HepG2 (cell line): Measurements from ENCODE around the gene HOXA7. TPM values are rescaled to one million over a fixed set of nuclear protein-coding genes. Genes with fewer than 3 reads are reported as not detected.

Source experiments
- ATAC-seq: fragments of 200-7000 bp; cut with Tn5 transposase; 3 replicates; pipeline ENCODE4 v1.9.1; 2020; ENCODE audit warnings: mild to moderate bottlenecking, moderate library complexity
- BruUV-seq: library from RNA; stranded (reverse); fragments of 400-500 nt; replicated peaks from 2 replicates; lab custom pipeline; 2021; lab: Mats Ljungman, UMichigan
- CTCF ChIA-PET: fragments of 300-600 bp; formaldehyde crosslinking; extraction: SDS; loops from one replicate; lab custom pipeline; 2021; ENCODE audit warnings: low total read pairs, inconsistent platforms, low intra/inter-chr PET ratio; lab: Yijun Ruan, JAX
- POLR2A ChIA-PET: fragments of 350-600 bp; sonication (Branson Sonifier 250); formaldehyde crosslinking; loops from one replicate; lab custom pipeline; 2020; ENCODE audit warnings: antibody characterized with exemption, inconsistent platforms; lab: Yijun Ruan, JAX
- DNase-seq: peaks from one replicate; pipeline ENCODE4 v3.0.0-alpha.2; 2015; ENCODE audit warnings: low spot score
- FAIRE-seq: peaks from 3 replicates; lab custom pipeline; 2011; peaks lifted over from hg19 to GRCh38; lab: Jason Lieb, UNC
- H2AFZ ChIP-seq: one replicate; pipeline ENCODE4 v1.6.1; 2011; ENCODE audit warnings: low read length, inconsistent platforms
- H3K27ac ChIP-seq: fragments of 300-600 bp; 3 replicates; pipeline ENCODE4 v1.8.0; 2011; ENCODE audit warnings: mixed run types, mild to moderate bottlenecking, mixed read lengths, low read length, inconsistent platforms; ENCODE audit not compliant: insufficient read depth; ENCODE audit errors: extremely low read length
- H3K27me3 ChIP-seq, 2 experiments: fragments of 200-600 bp in 1 of 2; 2 replicates in 1 of 2; 3 replicates in 1 of 2; pipeline versions ENCODE4 v1.6.0 to v1.8.0; 2011; ENCODE audit warnings: low read length in 2 of 2, mild to moderate bottlenecking in 2 of 2, moderate library complexity in 2 of 2, inconsistent platforms in 1 of 2; ENCODE audit not compliant: insufficient read depth in 2 of 2, control insufficient read depth in 1 of 2
- H3K36me3 ChIP-seq, 2 experiments: fragments of 200-600 bp in 1 of 2; replicated peaks in 1 of 2; 2 replicates in 1 of 2; 3 replicates in 1 of 2; pipeline versions ENCODE4 v1.5.1 to v1.8.0; 2011; ENCODE audit warnings: low read length in 2 of 2, inconsistent platforms in 1 of 2; ENCODE audit not compliant: insufficient read depth in 2 of 2, control insufficient read depth in 1 of 2
- H3K4me1 ChIP-seq: 2 replicates; pipeline ENCODE4 v1.5.1; 2012; ENCODE audit warnings: low read length, inconsistent platforms; ENCODE audit not compliant: insufficient read depth
- H3K4me2 ChIP-seq: 2 replicates; pipeline ENCODE4 v1.6.0; 2011; ENCODE audit warnings: low read depth, low read length, inconsistent platforms
- H3K4me3 ChIP-seq, 3 experiments: fragments of 200-600 bp in 1 of 3; sonication (generic), shearing (Covaris generic) in 1 of 3; replicated peaks in 1 of 3; 2 replicates each; pipeline ENCODE4 v1.5.1; 2011 to 2016; ENCODE audit warnings: low read length in 3 of 3, inconsistent platforms in 2 of 3, low read depth in 2 of 3, mild to moderate bottlenecking in 2 of 3, control low read depth in 1 of 3, mixed read lengths in 1 of 3; ENCODE audit not compliant: insufficient read depth in 1 of 3
- H3K79me2 ChIP-seq: one replicate; pipeline ENCODE4 v1.6.1; 2011; ENCODE audit warnings: low read length, inconsistent platforms; ENCODE audit not compliant: insufficient read depth
- H3K9ac ChIP-seq: 2 replicates; pipeline ENCODE4 v1.6.0; 2011; ENCODE audit warnings: mild to moderate bottlenecking, low read depth, low read length, inconsistent platforms; ENCODE audit not compliant: insufficient read depth
- H3K9me3 ChIP-seq: 2 replicates; pipeline ENCODE4 v1.5.1; 2012; ENCODE audit warnings: mild to moderate bottlenecking, low read length
- H4K20me1 ChIP-seq: 2 replicates; pipeline ENCODE4 v1.6.0; 2011; ENCODE audit warnings: inconsistent platforms, mild to moderate bottlenecking, low read length, moderate library complexity; ENCODE audit not compliant: insufficient read depth
- ERF ChIP-seq: IDR thresholded peaks from 2 replicates; pipeline ENCODE4 v1.6.1; 2018; ENCODE audit warnings: missing biosample characterization, missing genetic modification reagents
- EZH2 ChIP-seq: conservative IDR thresholded peaks from 2 replicates; pipeline ENCODE4 v1.6.1; 2012; ENCODE audit warnings: mild to moderate bottlenecking, low read depth, low read length, moderate library complexity
- MIXL1 ChIP-seq: IDR thresholded peaks from 2 replicates; pipeline ENCODE4 v1.6.1; 2016
- RFXANK ChIP-seq: IDR thresholded peaks from 2 replicates; pipeline ENCODE4 v1.6.1; 2016
- SMAD9 ChIP-seq: sonication (generic); formaldehyde crosslinking; IDR thresholded peaks from 2 replicates; pipeline ENCODE4 v1.5.1; 2020; ENCODE audit warnings: mild to moderate bottlenecking, missing genetic modification reagents
- ZNF841 ChIP-seq: sonication (generic); formaldehyde crosslinking; IDR thresholded peaks from 2 replicates; pipeline ENCODE4 v1.8.1; 2023; ENCODE audit warnings: missing genetic modification reagents, borderline replicate concordance
- ZSCAN12 ChIP-seq: sonication (generic); formaldehyde crosslinking; IDR thresholded peaks from 2 replicates; pipeline ENCODE4 v1.9.0; 2021; ENCODE audit warnings: mild to moderate bottlenecking, missing genetic modification reagents
- WGBS: methylation state at CpG from one replicate; pipeline ENCODE4 v1.1.6; 2017; ENCODE audit warnings: low lambda C conversion rate; 5-methylcytosine and 5-hydroxymethylcytosine counted together
- in situ Hi-C: cut with HindIII; loops from 2 replicates; pipeline ENCODE4 v1.10.0; 2017; ENCODE audit warnings: low pct_unique_long_range_greater_than_20kb; ENCODE audit not compliant: extremely low pct_ligation_motif_present
- intact Hi-C: fragments of 100-400 bp; cut with micrococcal nuclease; formaldehyde crosslinking; loops from one replicate; pipeline ENCODE4 v1.10.0; 2022; ENCODE audit not compliant: unreplicated experiment
- polyA plus RNA-seq, 8 experiments: library from polyadenylated mRNA; depleted of rRNA in 3 of 8; stranded (reverse) in 7 of 8; unstranded in 1 of 8; fragments of >200 nt; fragmentation: Illumina TruSeq in 4 of 8; extraction: Trizol in 4 of 8; gene quantifications; 2 replicates each; pipeline versions ENCODE4 v1.2.1 to v1.2.3, GENCODE V29; 2011 to 2016; ENCODE audit warnings: low read depth in 4 of 8, missing spikeins in 1 of 8, mixed read lengths in 1 of 8; ENCODE audit not compliant: insufficient read depth in 1 of 8
- total RNA-seq, 5 experiments: library from RNA; depleted of rRNA; stranded (reverse); fragments of >200 nt; fragmentation: Illumina TruSeq; extraction: Trizol; gene quantifications; 2 replicates each; pipeline ENCODE4 v1.2.3, GENCODE V29; 2016; ENCODE audit warnings: low read depth in 1 of 5
- TF ChIP-seq, protein P1 (sequence below): sonication (generic); formaldehyde crosslinking; IDR thresholded peaks from 2 replicates; pipeline ENCODE4 v1.4.0; 2020; ENCODE audit warnings: missing genetic modification reagents
- TF ChIP-seq, protein P2 (sequence below): IDR thresholded peaks from 2 replicates; pipeline ENCODE4 v1.6.1; 2016; ENCODE audit warnings: control low read depth

HOXA7 gene
- total and polyA plus RNA-seq, 2 of the 13 experiments (the other 11 are each of a cell fraction or from before 2014, with no cell fraction given) = 0.05 TPM; not detected in 1

GRCh38 chr7:27204851-27205322 is 48.4 kb upstream of the HOXA7 start:
- no TSS peak for BruUV-seq
- Histone ChIP-seq H3K79me2 (no peaks in the 10 kb centered on the region), H3K27ac (no peak overlapping the region), H3K4me2 (peak overlapping the region; percentile 22), H3K4me3 (no peak overlapping the region), H3K27me3 (peaks cover 13 to 88% of the 10 kb centered on the region in 2 experiments), H3K4me1 (peaks cover 22% of the 10 kb centered on the region), H3K9me3 (no peaks in the 10 kb centered on the region), H2AFZ (no peak overlapping the region), H3K36me3 (no peaks in the 10 kb centered on the region), H4K20me1 (no peaks in the 10 kb centered on the region), H3K9ac (no peak overlapping the region)
- intact Hi-C loops = no loop called here
- FAIRE-seq (no peak), ATAC-seq (no peak), DNase-seq (no peak)
- in situ Hi-C loops = loop anchor here (5.0 to 10.0 kb wide), 3 partner anchors 370 to 817 kb away; no protein-coding TSS in a partner anchor
- WGBS = 57% methylated on average over 34 of the region's 41 CpGs
- TF ChIP-seq ZSCAN12 (CRISPR knock-in tag) (no peak), ZNF841 (CRISPR knock-in tag) (no peak), SMAD9 (no peak), RFXANK (CRISPR knock-in tag) (no peak), EZH2 (0 out of 2 replicates have a peak, but pooled peaks have one; percentile 39), ERF (no peak), MIXL1 (CRISPR knock-in tag) (no peak)
- TF ChIP-seq, protein P1, sequence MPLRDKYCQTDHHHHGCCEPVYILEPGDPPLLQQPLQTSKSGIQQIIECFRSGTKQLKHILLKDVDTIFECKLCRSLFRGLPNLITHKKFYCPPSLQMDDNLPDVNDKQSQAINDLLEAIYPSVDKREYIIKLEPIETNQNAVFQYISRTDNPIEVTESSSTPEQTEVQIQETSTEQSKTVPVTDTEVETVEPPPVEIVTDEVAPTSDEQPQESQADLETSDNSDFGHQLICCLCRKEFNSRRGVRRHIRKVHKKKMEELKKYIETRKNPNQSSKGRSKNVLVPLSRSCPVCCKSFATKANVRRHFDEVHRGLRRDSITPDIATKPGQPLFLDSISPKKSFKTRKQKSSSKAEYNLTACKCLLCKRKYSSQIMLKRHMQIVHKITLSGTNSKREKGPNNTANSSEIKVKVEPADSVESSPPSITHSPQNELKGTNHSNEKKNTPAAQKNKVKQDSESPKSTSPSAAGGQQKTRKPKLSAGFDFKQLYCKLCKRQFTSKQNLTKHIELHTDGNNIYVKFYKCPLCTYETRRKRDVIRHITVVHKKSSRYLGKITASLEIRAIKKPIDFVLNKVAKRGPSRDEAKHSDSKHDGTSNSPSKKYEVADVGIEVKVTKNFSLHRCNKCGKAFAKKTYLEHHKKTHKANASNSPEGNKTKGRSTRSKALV (CRISPR knock-in tag) = 0 out of 2 replicates have a peak, but pooled peaks have one; percentile 30
- TF ChIP-seq, protein P2, sequence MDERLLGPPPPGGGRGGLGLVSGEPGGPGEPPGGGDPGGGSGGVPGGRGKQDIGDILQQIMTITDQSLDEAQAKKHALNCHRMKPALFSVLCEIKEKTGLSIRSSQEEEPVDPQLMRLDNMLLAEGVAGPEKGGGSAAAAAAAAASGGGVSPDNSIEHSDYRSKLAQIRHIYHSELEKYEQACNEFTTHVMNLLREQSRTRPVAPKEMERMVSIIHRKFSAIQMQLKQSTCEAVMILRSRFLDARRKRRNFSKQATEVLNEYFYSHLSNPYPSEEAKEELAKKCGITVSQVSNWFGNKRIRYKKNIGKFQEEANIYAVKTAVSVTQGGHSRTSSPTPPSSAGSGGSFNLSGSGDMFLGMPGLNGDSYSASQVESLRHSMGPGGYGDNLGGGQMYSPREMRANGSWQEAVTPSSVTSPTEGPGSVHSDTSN (CRISPR knock-in tag) = no peak
- ChIA-PET POLR2A (no interaction called here), CTCF (no interaction called here)
